GM12892 (cell line): ENCODE data around the gene E2F3.

Experiments used
- POLR2A ChIP-seq: IDR thresholded peaks from 2 replicates; pipeline ENCODE4 v1.6.1; 2011; ENCODE audit warnings: low read depth, low read length, control low read depth
- POLR2AphosphoS5 ChIP-seq: IDR thresholded peaks from 2 replicates; pipeline ENCODE4 v1.6.1; 2011; ENCODE audit warnings: low read depth, low read length, control low read depth

- TF ChIP-seq POLR2A (no peak), POLR2AphosphoS5 (no peak)
Observed at GRCh38 chr6:20393297-20393696, 8.4 kb upstream of the E2F3 start.
